ENCODE data around the gene ANKRD23.

The ANKRD23 gene

DNA sequence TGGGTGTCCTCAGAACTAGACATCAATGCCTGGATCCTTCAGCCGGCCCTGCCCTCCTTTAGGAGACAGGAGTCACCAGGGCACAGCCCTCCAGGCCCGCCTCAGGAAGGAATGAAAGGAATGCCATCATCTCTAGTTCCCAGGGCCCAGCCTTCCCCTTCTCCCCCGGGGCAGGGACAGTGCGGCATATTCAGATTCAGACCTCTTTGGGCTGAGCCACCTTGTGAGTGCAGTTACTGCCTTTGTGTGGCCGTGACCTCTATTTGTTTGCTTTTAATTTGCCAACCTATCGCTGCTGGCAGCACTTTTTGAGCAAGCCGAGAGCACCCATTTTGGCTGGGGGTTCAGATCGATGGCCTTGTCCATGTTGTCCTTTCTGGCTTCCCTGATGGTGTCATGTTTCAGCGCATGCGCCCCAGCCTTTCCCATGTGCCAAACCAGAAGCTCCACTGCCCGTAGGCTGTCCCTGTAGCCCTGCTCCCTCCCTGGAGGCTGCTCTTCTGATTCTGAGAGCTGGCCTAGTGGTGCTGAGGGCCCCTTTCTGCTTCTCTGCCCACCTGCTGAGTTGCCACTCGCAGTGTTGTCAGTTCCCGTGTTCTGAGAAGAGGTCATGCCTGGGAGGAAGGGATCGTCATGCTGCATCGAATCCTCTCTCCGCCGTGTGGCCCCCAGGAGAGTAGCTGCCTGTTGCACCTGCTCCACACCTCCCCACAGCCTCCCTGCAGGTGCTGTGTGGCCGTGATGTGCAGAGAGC, 10.9 kb downstream of the ANKRD23 start:
- no peak for DNase-seq (ENCODE audit: low read depth)
- H3K4me3 ChIP-seq (ENCODE audit: low read length), result no peak overlapping the region
- TF ChIP-seq, protein P1, sequence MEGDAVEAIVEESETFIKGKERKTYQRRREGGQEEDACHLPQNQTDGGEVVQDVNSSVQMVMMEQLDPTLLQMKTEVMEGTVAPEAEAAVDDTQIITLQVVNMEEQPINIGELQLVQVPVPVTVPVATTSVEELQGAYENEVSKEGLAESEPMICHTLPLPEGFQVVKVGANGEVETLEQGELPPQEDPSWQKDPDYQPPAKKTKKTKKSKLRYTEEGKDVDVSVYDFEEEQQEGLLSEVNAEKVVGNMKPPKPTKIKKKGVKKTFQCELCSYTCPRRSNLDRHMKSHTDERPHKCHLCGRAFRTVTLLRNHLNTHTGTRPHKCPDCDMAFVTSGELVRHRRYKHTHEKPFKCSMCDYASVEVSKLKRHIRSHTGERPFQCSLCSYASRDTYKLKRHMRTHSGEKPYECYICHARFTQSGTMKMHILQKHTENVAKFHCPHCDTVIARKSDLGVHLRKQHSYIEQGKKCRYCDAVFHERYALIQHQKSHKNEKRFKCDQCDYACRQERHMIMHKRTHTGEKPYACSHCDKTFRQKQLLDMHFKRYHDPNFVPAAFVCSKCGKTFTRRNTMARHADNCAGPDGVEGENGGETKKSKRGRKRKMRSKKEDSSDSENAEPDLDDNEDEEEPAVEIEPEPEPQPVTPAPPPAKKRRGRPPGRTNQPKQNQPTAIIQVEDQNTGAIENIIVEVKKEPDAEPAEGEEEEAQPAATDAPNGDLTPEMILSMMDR (conservative IDR thresholded peaks at IDR 0.05; ENCODE audit: low read depth, low read length), result no peak

DNA sequence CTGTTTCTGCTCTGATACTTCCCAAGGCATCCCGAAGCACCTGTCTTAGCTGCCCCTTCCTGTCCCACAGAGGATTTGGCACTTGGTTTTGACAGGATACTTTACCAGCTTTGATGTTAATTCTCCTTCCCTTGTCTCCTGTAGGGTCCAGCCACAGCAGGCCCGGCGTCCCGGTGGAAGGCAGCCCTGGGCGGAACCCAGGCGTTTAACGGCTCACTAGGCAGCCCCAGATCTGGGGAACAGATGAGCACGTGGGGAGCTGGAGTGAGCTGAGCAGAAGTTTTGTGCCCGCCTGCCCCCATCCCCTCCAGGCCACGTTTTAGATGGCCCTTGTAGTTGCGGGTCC, 11.4 kb downstream of the ANKRD23 start:
- TF ChIP-seq, protein P1 (conservative IDR thresholded peaks at IDR 0.05; ENCODE audit: low read depth, low read length), result no peak
- no peak for DNase-seq (ENCODE audit: low read depth)
- H3K4me3 ChIP-seq (ENCODE audit: low read length), result no peak overlapping the region

DNA sequence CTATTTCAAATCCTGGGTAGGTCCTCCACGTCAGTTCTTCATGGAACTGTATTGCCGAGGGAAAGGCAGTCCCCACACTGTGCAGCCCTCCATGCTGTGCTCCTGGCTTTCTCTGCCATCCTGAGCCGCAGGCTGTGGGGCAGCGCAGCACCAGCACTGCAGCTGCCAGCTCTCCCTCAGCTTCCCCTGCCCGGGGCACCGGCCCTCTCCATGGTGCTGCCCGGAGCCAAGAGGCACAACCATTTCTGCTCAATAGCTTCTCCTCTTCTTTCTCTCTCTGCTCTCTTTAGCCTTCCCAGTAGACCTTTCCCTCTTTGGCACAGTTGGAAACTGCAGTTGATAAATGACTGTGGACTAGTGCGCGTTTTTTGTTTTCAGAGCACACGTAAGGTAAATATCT, 12.1 kb downstream of the ANKRD23 start:
- no peak overlapping the region for H3K4me3 ChIP-seq (ENCODE audit: low read length)
- no peak for DNase-seq (ENCODE audit: low read depth)
- TF ChIP-seq, protein P1 (conservative IDR thresholded peaks at IDR 0.05; ENCODE audit: low read depth, low read length), result no peak

DNA sequence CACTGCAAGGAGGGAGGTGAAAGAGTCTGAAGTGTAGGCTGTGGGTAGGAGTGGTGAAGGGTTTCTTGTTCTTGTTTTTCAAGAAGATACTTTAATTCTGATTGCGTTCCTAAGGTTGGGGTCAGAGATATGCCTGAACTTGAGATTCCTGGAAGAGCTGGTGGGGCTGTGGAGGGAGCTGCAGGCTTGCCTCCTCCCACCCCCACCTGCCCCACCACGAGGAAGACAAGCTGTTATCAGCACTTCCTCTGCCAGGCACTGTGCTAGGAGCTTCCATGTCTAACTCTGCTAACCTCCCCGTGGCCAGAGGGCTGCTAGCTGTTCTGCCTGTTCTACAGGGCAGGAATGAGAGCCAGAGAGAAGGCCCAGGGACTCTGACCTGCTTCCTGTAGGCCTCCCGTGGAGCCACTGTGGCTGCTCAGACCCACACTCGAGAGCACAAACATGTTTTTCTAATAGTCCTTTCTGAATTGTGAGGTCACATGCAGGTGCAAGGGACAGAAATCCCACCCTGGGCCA, 13.7 kb downstream of the ANKRD23 start:
- no peak for DNase-seq (ENCODE audit: low read depth)
- H3K4me3 ChIP-seq (ENCODE audit: low read length), result no peak overlapping the region
- TF ChIP-seq, protein P1 (conservative IDR thresholded peaks at IDR 0.05; ENCODE audit: low read depth, low read length), result no peak

DNA sequence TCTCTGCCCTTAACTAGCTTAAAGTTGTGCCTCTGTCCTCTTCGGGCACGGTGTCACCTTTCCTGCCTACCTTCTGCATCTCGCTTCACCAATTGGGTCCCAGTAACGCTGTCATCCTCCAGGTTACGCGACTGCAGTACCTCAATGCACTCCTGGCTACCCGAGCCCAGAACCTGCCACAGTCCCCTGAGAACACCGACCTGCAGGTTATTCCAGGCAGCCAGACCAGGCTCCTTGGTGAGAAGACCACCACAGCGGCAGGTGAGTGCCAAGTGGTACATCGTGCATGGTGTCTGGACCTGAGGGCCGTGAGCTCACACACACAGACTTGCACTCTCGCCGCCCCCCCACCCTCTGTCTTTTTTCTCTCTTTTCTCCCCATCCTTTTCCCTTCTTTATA, 14.9 kb downstream of the ANKRD23 start:
- TF ChIP-seq, protein P1 (conservative IDR thresholded peaks at IDR 0.05; ENCODE audit: low read depth, low read length), result no peak
- DNase-seq (ENCODE audit: low read depth), result no peak
- H3K4me3 ChIP-seq (ENCODE audit: low read length), result no peak overlapping the region

DNA sequence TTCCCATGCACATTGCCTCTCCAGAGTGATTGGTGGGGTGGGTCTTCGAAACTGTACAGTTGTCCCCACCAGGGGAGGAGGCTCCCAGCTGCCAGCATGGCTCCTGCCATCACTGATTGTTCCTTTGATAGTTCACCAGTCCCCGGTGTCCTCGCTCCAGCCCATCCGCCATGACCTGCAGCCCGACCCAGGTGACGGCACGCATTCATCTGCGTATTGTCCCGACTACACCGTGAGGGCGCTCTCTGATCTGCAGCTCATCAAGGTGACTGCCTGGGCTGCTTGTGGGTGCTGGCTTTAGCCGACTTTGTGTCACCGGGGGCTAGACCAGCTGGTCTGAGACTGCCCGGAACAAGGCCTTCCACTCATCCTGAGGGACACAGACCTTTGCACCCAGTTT, 15.4 kb downstream of the ANKRD23 start:
- no peak for DNase-seq (ENCODE audit: low read depth)
- no peak overlapping the region for H3K4me3 ChIP-seq (ENCODE audit: low read length)
- TF ChIP-seq, protein P1 (conservative IDR thresholded peaks at IDR 0.05; ENCODE audit: low read depth, low read length), result no peak
